PC-9 (cell line): ENCODE data around the gene ATP5MC2. TPM values are rescaled to one million over a fixed set of nuclear protein-coding genes. Genes with fewer than 3 reads are reported as not detected.
"Not testable (repeated sequence)": the region's sequence is repeated elsewhere in the genome, so short reads cannot be mapped to it uniquely, and the experiment has no call there.

ENCODE experiments used
- BruUV-seq: library from RNA; stranded (reverse); fragments of 400-500 nt; replicated peaks from 2 replicates; lab custom pipeline; 2021; lab: Mats Ljungman, UMichigan
- CTCF ChIA-PET: fragments of 300-600 bp; sonication (Branson Sonifier 250); formaldehyde crosslinking; loops from one replicate; lab custom pipeline; 2022; ENCODE audit warnings: antibody characterized with exemption; lab: Charles Lee
- POLR2A ChIA-PET: fragments of 300-600 bp; sonication (Branson Sonifier 250); formaldehyde crosslinking; loops from one replicate; lab custom pipeline; 2022; ENCODE audit warnings: antibody characterized with exemption; ENCODE audit not compliant: unreplicated experiment; lab: Charles Lee
- DNase-seq, 2 experiments: peaks; one replicate each; pipeline versions ENCODE4 v3.0.0 to v3.0.0-alpha.2; 2015 to 2022; ENCODE audit warnings: mixed read lengths in 1 of 2
- H2AFZ ChIP-seq: fragments of 200-600 bp; sonication (generic); 2 replicates; pipeline ENCODE4 v1.8.1; 2017; ENCODE audit warnings: antibody characterized with exemption
- H3F3A ChIP-seq: fragments of 200-600 bp; sonication (generic); 2 replicates; pipeline ENCODE4 v1.8.1; 2017; ENCODE audit warnings: antibody characterized with exemption, mild to moderate bottlenecking, low read depth; ENCODE audit not compliant: insufficient read depth
- H3K27ac ChIP-seq: fragments of 200-600 bp; sonication (generic); 2 replicates; pipeline ENCODE4 v1.6.1; 2016; ENCODE audit warnings: mixed run types
- H3K27me3 ChIP-seq: fragments of 200-600 bp; sonication (generic); 2 replicates; pipeline ENCODE4 v1.6.1; 2016; ENCODE audit warnings: low read depth, mixed run types; ENCODE audit not compliant: insufficient read depth
- H3K36me3 ChIP-seq: fragments of 200-600 bp; sonication (generic); 2 replicates; pipeline ENCODE4 v1.6.1; 2016; ENCODE audit warnings: low read depth, mixed run types
- H3K4me1 ChIP-seq: fragments of 200-600 bp; sonication (generic); replicated peaks from 2 replicates; pipeline ENCODE4 v1.6.1; 2016; ENCODE audit warnings: mixed run types; ENCODE audit not compliant: insufficient read depth
- H3K4me2 ChIP-seq: fragments of 200-600 bp; sonication (generic); 2 replicates; pipeline ENCODE4 v1.6.1; 2017; ENCODE audit warnings: mixed run types
- H3K4me3 ChIP-seq: fragments of 200-600 bp; sonication (generic); 2 replicates; pipeline ENCODE4 v1.6.1; 2016; ENCODE audit warnings: mixed run types
- H3K79me2 ChIP-seq: fragments of 200-600 bp; sonication (generic); 2 replicates; pipeline ENCODE4 v1.6.1; 2017; ENCODE audit warnings: low read depth, mixed run types
- H3K9me2 ChIP-seq: fragments of 200-600 bp; sonication (generic); 2 replicates; pipeline ENCODE4 v1.8.1; 2017; ENCODE audit warnings: mild to moderate bottlenecking; ENCODE audit not compliant: insufficient read depth
- H3K9me3 ChIP-seq: fragments of 200-600 bp; sonication (generic); 2 replicates; pipeline ENCODE4 v1.8.1; 2016; ENCODE audit warnings: low read depth; ENCODE audit not compliant: insufficient read depth
- H4K20me1 ChIP-seq: fragments of 200-600 bp; sonication (generic); 2 replicates; pipeline ENCODE4 v1.8.1; 2017; ENCODE audit not compliant: insufficient read depth
- EZH2 ChIP-seq: fragments of 200-600 bp; sonication (generic); IDR thresholded peaks from 2 replicates; pipeline ENCODE4 v1.8.0; 2017; ENCODE audit warnings: antibody characterized with exemption, low read depth
- intact Hi-C: fragments of 100-400 bp; cut with micrococcal nuclease; formaldehyde crosslinking; loops from one replicate; pipeline ENCODE4 v1.10.0; 2022; ENCODE audit not compliant: unreplicated experiment
- total RNA-seq: library from RNA; stranded (reverse); gene quantifications from 2 replicates; pipeline ENCODE4 v1.2.3, GENCODE V29; 2021
- TF ChIP-seq, protein P1 (sequence below): fragments of 200-600 bp; sonication (generic); conservative IDR thresholded peaks from 2 replicates; pipeline ENCODE4 v1.6.1; 2017; ENCODE audit warnings: mixed run types, antibody characterized with exemption, mild to moderate bottlenecking, moderate library complexity

Gene ATP5MC2
- total RNA-seq, 1 experiment from 2014 or later, result 270 TPM

DNA sequence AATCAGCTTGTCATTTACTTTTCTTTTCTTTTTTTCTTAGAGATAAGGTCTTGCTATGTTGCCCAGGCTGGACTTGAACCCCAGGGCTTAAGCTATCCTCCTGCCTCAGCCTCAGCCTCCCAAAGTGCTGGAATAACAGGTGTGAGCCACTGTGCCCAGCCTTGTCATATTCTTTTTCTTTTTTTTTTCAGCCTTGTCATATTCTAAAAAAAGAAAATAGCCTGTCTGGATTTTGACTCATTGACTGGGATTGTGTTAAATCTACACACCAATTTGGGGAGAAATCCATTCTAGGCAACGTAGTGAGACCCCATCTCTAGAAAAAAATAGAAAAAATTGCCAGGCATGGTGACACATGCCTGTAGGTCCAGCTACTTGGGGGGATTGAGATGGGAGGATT, 24.1 kb downstream of the ATP5MC2 start:
- no peaks in the 10 kb centered on the region for H3K9me3 ChIP-seq
- intact Hi-C loops, result no loop called here

GRCh38 chr12:53646300-53646699, 29.6 kb downstream of the ATP5MC2 start:
- H3K27me3 ChIP-seq, H2AFZ ChIP-seq, H3K9me2 ChIP-seq, H3F3A ChIP-seq, POLR2A ChIA-PET, H4K20me1 ChIP-seq, DNase-seq, H3K79me2 ChIP-seq, H3K4me2 ChIP-seq, H3K9me3 ChIP-seq, H3K27ac ChIP-seq, H3K4me3 ChIP-seq, intact Hi-C loops, H3K4me1 ChIP-seq, CTCF ChIA-PET, BruUV-seq, H3K36me3 ChIP-seq: not testable (repeated sequence)

More for the DNA sequence above, 24.1 kb downstream of the ATP5MC2 start:
- Histone ChIP-seq H3K36me3 (no peaks in the 10 kb centered on the region), H3K4me1 (no peaks in the 10 kb centered on the region), H4K20me1 (no peaks in the 10 kb centered on the region), H3F3A (no peaks in the 10 kb centered on the region), H3K9me2 (no peaks in the 10 kb centered on the region), H3K4me2 (no peak overlapping the region), H3K27ac (no peak overlapping the region), H2AFZ (no peak overlapping the region), H3K79me2 (no peaks in the 10 kb centered on the region), H3K4me3 (no peak overlapping the region), H3K27me3 (no peaks in the 10 kb centered on the region)
- no TSS peak for BruUV-seq
- TF ChIP-seq EZH2, result no peak
- TF ChIP-seq, protein P1, sequence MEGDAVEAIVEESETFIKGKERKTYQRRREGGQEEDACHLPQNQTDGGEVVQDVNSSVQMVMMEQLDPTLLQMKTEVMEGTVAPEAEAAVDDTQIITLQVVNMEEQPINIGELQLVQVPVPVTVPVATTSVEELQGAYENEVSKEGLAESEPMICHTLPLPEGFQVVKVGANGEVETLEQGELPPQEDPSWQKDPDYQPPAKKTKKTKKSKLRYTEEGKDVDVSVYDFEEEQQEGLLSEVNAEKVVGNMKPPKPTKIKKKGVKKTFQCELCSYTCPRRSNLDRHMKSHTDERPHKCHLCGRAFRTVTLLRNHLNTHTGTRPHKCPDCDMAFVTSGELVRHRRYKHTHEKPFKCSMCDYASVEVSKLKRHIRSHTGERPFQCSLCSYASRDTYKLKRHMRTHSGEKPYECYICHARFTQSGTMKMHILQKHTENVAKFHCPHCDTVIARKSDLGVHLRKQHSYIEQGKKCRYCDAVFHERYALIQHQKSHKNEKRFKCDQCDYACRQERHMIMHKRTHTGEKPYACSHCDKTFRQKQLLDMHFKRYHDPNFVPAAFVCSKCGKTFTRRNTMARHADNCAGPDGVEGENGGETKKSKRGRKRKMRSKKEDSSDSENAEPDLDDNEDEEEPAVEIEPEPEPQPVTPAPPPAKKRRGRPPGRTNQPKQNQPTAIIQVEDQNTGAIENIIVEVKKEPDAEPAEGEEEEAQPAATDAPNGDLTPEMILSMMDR, result no peak
- ChIA-PET CTCF (interaction anchor here (0.6 kb wide), 1 partner anchor 25 kb away, joined by 4 read pairs; no protein-coding TSS in a partner anchor), POLR2A (no interaction called here)
- DNase-seq, result no peak

GRCh38 chr12:53645165-53645564, 30.7 kb downstream of the ATP5MC2 start:
- Histone ChIP-seq H3K4me2 (no peak overlapping the region), H3K79me2 (no peaks in the 10 kb centered on the region), H3F3A (no peaks in the 10 kb centered on the region), H3K27ac (no peak overlapping the region), H3K36me3 (no peaks in the 10 kb centered on the region), H2AFZ (no peak overlapping the region), H4K20me1 (no peaks in the 10 kb centered on the region), H3K4me1 (no peaks in the 10 kb centered on the region), H3K27me3 (no peaks in the 10 kb centered on the region), H3K9me3 (no peaks in the 10 kb centered on the region), H3K9me2 (no peaks in the 10 kb centered on the region), H3K4me3 (no peak overlapping the region)
- POLR2A ChIA-PET, result no interaction called here
- intact Hi-C loops, result no loop called here
- DNase-seq, result no peak
- CTCF ChIA-PET, result no interaction called here
- BruUV-seq, result no TSS peak
- TF ChIP-seq, protein P1, result no peak
- TF ChIP-seq EZH2, result no peak

DNA sequence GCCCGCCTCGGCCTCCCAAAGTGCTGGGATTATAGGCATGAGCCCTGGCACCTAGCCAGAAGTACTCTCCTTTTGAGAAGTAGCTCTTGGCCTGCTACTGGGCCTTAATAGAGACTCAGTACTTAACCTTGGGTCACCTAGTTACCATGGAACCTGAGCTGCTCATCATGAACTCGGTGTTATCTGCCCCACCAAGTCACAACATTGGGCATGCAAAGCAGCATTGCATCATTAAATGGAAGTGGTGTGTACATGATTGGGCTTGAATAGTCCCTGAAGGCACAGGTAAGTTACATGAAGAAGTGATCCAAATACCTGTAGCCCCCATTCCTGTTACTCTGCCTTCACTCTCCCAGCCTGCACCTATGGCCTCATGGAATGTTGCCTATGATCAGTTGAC, 31.8 kb downstream of the ATP5MC2 start:
- Histone ChIP-seq H3K27me3 (no peaks in the 10 kb centered on the region), H3K9me2 (no peaks in the 10 kb centered on the region), H3K4me3 (no peak overlapping the region), H4K20me1 (no peaks in the 10 kb centered on the region), H3K79me2 (no peaks in the 10 kb centered on the region), H3K36me3 (no peaks in the 10 kb centered on the region), H3K27ac (no peak overlapping the region), H3K4me2 (no peak overlapping the region), H3F3A (no peaks in the 10 kb centered on the region), H3K4me1 (no peaks in the 10 kb centered on the region), H2AFZ (no peak overlapping the region), H3K9me3 (no peaks in the 10 kb centered on the region)
- ChIA-PET POLR2A (no interaction called here), CTCF (no interaction called here)
- no peak for TF ChIP-seq EZH2
- TF ChIP-seq, protein P1, result no peak
- BruUV-seq, result no TSS peak
- intact Hi-C loops, result no loop called here
- DNase-seq, result no peak
